Measurements from ENCODE around the gene ARHGEF28. TPM values are rescaled to one million over a fixed set of nuclear protein-coding genes. Genes with fewer than 3 reads are reported as not detected.

The ARHGEF28 gene
- polyA plus RNA-seq, 1 donor from 2014 or later = not detected

- H3F3A ChIP-seq (ENCODE audit: insufficient read depth, low read length, poor library complexity, severe bottlenecking) = no peaks in the 10 kb centered on the region
- no peaks in the 10 kb centered on the region for H4K20me1 ChIP-seq (ENCODE audit: insufficient read depth)
- H3K36me3 ChIP-seq (ENCODE audit: insufficient read depth, low read length) = no peaks in the 10 kb centered on the region
- TF ChIP-seq MXI1 (conservative IDR thresholded peaks at IDR 0.05; ENCODE audit: poor library complexity, severe bottlenecking) (no peak), EP300 (conservative IDR thresholded peaks at IDR 0.05; ENCODE audit: poor library complexity, severe bottlenecking) (no peak), POLR2AphosphoS5 (IDR thresholded peaks at IDR 0.05) (no peak), REST (IDR thresholded peaks at IDR 0.05; ENCODE audit: borderline replicate concordance) (no peak), TAF1 (IDR thresholded peaks at IDR 0.05; ENCODE audit: low read depth) (no peak), SMC3 (conservative IDR thresholded peaks at IDR 0.05; ENCODE audit: poor library complexity) (no peak), RAD21 (conservative IDR thresholded peaks at IDR 0.05) (no peak), EZH2 (IDR thresholded peaks at IDR 0.05; ENCODE audit: borderline replicate concordance, insufficient read depth, low read length, poor library complexity, severe bottlenecking) (no peak)
- TF ChIP-seq, protein P1, sequence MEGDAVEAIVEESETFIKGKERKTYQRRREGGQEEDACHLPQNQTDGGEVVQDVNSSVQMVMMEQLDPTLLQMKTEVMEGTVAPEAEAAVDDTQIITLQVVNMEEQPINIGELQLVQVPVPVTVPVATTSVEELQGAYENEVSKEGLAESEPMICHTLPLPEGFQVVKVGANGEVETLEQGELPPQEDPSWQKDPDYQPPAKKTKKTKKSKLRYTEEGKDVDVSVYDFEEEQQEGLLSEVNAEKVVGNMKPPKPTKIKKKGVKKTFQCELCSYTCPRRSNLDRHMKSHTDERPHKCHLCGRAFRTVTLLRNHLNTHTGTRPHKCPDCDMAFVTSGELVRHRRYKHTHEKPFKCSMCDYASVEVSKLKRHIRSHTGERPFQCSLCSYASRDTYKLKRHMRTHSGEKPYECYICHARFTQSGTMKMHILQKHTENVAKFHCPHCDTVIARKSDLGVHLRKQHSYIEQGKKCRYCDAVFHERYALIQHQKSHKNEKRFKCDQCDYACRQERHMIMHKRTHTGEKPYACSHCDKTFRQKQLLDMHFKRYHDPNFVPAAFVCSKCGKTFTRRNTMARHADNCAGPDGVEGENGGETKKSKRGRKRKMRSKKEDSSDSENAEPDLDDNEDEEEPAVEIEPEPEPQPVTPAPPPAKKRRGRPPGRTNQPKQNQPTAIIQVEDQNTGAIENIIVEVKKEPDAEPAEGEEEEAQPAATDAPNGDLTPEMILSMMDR (IDR thresholded peaks at IDR 0.05; ENCODE audit: poor library complexity, severe bottlenecking) = no peak
- no peaks in the 10 kb centered on the region for H3K9me3 ChIP-seq (ENCODE audit: low read length)
- no peak overlapping the region for H3K9ac ChIP-seq (ENCODE audit: low read length)
- H3K9me2 ChIP-seq (ENCODE audit: insufficient read depth, low read length) = no peaks in the 10 kb centered on the region
- no peak overlapping the region for H3K27ac ChIP-seq (ENCODE audit: low read length)
- H3K27me3 ChIP-seq (ENCODE audit: insufficient read depth, low read depth, low read length) = no peaks in the 10 kb centered on the region
- H3K4me2 ChIP-seq (ENCODE audit: low read length) = no peak overlapping the region
- H2AFZ ChIP-seq (ENCODE audit: low read depth, low read length) = no peak overlapping the region
- H3K79me2 ChIP-seq (replicated peaks; ENCODE audit: insufficient read depth, low read length) = no peaks in the 10 kb centered on the region
- no peak overlapping the region for H3K4me3 ChIP-seq (ENCODE audit: low read length)
These were observed 189.6 kb downstream of the ARHGEF28 start for GRCh38 chr5:73815631-73816030.

DNA sequence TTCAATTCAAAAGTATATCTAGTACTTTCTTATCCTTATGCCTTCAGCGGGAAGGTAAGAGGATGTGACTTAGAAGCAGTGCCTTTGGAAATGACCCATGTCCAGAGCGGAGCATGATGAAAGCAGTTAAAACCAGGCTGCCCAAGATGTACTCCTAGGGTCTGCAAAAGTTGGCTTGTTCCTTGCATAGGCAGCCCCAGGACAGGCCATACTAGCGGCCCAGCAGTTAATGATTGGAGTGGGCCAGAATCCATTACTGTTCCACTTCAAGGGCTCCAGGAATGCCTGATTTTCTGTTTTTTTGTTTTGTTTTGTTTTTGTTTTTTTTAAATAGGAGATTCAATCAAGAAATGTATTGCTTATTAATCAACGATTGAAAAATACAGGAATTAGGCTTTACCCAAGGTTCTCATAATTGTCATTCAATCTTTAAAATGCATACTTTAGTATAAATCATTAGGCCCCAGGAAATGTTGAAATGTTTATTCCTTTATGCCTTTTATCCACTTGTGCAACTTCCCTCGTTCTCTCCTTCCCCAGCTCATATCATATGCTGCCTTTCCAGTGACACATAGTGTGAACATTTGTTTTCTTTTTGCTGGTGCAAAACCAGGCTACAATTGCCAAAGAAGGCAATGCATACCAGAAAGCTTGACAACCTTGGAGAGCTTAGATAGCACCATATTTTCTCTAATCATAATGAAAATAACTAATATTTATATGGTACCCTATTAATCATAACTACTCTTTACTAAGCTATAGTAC is 190.8 kb downstream of the ARHGEF28 start:
- Histone ChIP-seq H3K9me2 (ENCODE audit: insufficient read depth, low read length) (no peaks in the 10 kb centered on the region), H3K9me3 (ENCODE audit: low read length) (no peaks in the 10 kb centered on the region), H3K36me3 (ENCODE audit: insufficient read depth, low read length) (no peaks in the 10 kb centered on the region), H3K4me2 (ENCODE audit: low read length) (no peak overlapping the region), H3F3A (ENCODE audit: insufficient read depth, low read length, poor library complexity, severe bottlenecking) (no peaks in the 10 kb centered on the region), H3K27ac (ENCODE audit: low read length) (no peak overlapping the region), H3K4me3 (ENCODE audit: low read length) (no peak overlapping the region), H3K27me3 (ENCODE audit: insufficient read depth, low read depth, low read length) (no peaks in the 10 kb centered on the region), H2AFZ (ENCODE audit: low read depth, low read length) (no peak overlapping the region), H3K79me2 (replicated peaks; ENCODE audit: insufficient read depth, low read length) (no peaks in the 10 kb centered on the region), H3K9ac (ENCODE audit: low read length) (no peak overlapping the region), H4K20me1 (ENCODE audit: insufficient read depth) (no peaks in the 10 kb centered on the region)
- TF ChIP-seq REST (IDR thresholded peaks at IDR 0.05; ENCODE audit: borderline replicate concordance) = no peak

Measured in neural cell (in vitro differentiated cells).